GM19372 (cell line): ENCODE measurements around the gene ZNF212.

Experiments
- ATAC-seq: cut with Tn5 transposase; IDR thresholded peaks from one replicate; pipeline ENCODE4 v1.9.1; 2021; ENCODE audit warnings: mild to moderate bottlenecking, low read depth, moderate library complexity; ENCODE audit not compliant: unreplicated experiment

The ZNF212 gene

DNA sequence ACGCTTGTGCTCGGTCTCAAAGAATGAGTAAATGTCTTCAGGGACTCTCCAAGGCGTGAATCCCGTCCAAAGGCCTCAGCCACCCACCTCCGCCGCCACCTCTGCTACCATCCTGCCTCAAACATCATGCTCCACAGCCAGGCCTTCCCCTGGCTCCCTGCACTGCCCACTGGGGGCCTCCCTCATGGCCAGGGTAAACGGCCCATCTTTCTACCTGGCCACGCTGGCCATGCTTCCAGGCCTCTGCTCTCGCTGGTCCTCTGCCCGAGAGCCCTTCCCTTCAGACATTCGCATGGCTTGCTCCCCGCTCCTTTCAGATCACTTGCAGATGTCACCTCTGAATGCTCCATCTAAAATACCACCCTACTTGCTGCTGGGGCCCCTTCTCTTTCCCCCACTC lies 62.8 kb downstream of the ZNF212 start:
- ATAC-seq, result no peak

DNA sequence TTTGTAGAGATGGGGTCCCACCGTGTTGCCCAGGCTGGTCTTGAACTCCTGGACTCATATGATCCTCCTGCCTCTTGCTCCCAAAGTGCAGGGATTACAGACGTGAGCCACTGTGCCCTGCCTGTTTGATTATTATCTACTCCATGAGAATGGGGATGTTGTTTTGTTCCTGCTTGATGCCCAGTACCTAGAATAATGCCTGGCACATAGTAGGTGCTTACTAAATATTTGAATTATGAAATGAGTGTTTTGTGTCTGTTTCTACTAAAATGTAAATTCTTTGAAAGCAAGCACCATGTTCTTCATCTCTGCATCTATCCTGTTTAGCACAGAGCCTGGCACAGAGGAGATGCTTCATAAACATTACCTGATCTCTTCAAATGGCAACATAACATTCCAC lies 63.4 kb downstream of the ZNF212 start:
- ATAC-seq, result no peak

DNA sequence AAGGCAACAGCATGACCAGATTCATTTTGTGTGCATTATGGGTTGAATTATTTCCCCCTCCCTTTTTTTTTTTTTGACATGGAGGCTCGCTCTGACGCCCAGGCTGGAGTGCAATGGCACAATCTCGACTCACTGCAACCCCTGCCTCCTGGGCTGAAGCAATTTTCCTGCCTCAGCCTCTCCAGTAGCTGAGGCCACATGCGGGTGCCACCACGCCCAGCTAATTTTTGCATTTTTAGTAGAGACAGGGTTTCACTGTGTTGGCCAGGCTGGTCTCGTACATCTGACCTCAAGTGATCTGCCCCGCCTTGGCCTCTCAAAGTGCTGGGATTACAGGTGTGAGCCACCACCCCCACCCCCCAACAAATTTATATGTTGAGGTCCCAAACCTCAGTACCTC lies 64.6 kb downstream of the ZNF212 start:
- ATAC-seq, result no peak
